Stomach (tissue), 9 donors: ENCODE measurements around the gene ADD3. TPM values are rescaled to one million over a fixed set of nuclear protein-coding genes. Genes with fewer than 3 reads are reported as not detected.

Experiments used
- DNase-seq, 2 donors: peaks; one replicate each; pipeline versions ENCODE4 v3.0.0 to v3.0.0-alpha.2; 2013 to 2019
- H3K27ac ChIP-seq, 5 donors: fragments of 200-600 bp in 4 of 5; sonication (generic) in 4 of 5; one replicate each; pipeline ENCODE4 v1.5.1; 2013 to 2019; ENCODE audit warnings: mild to moderate bottlenecking in 1 of 5, moderate library complexity in 1 of 5
- H3K27me3 ChIP-seq, 3 donors: fragments of 200-600 bp; sonication (generic); one replicate each; pipeline ENCODE4 v1.5.1; 2017 to 2019; ENCODE audit warnings: mixed run types in 1 of 3
- H3K36me3 ChIP-seq, 4 donors: fragments of 200-600 bp; sonication (generic); 1 replicate in 3 of 4; 2 replicates in 1 of 4; pipeline ENCODE4 v1.5.1; 2016 to 2019
- H3K4me1 ChIP-seq, 4 donors: fragments of 200-600 bp; sonication (generic); one replicate each; pipeline ENCODE4 v1.5.1; 2016 to 2019
- H3K4me3 ChIP-seq, 4 donors: fragments of 200-600 bp; sonication (generic) in 3 of 4; one replicate each; pipeline ENCODE4 v1.5.1; 2016 to 2019; ENCODE audit warnings: mild to moderate bottlenecking in 1 of 4
- H3K9me3 ChIP-seq, 4 donors: fragments of 200-600 bp; sonication (generic); one replicate each; pipeline ENCODE4 v1.5.1; 2016 to 2019
- EP300 ChIP-seq: sonication (generic); formaldehyde crosslinking; IDR thresholded peaks from one replicate; pipeline ENCODE4 v1.6.1; 2017; ENCODE audit warnings: antibody characterized with exemption
- POLR2A ChIP-seq, 4 donors: fragments of 450-650 bp; IDR thresholded peaks; one replicate each; pipeline ENCODE4 v1.6.1; 2016; ENCODE audit warnings: antibody characterized with exemption in 4 of 4, control low read depth in 2 of 4, mild to moderate bottlenecking in 1 of 4, moderate library complexity in 1 of 4
- POLR2AphosphoS5 ChIP-seq, 3 donors: sonication (generic); formaldehyde crosslinking; IDR thresholded peaks; one replicate each; pipeline ENCODE4 v1.6.1; 2016; ENCODE audit warnings: antibody characterized with exemption in 3 of 3
- WGBS, 5 donors: extraction: QIAGEN DNeasy Blood & Tissue Kit in 3 of 5; methylation state at CpG; one replicate each; pipeline versions ENCODE4 v1.1.5 to v1.1.7; 2013 to 2018; 5-methylcytosine and 5-hydroxymethylcytosine counted together
- intact Hi-C: fragments of 100-400 bp; cut with DNase I; formaldehyde crosslinking; loops from one replicate; pipeline ENCODE4 v1.15.1; 2023; ENCODE audit warnings: low total_unique reads
- polyA plus RNA-seq, 3 donors: library from polyadenylated mRNA; stranded (reverse); fragments of 200-250 nt; gene quantifications; one replicate each; pipeline ENCODE4 v1.2.3, GENCODE V29; 2013
- total RNA-seq, 5 donors: library from RNA; depleted of rRNA; stranded (reverse); fragments of >200 nt; gene quantifications; one replicate each; pipeline versions ENCODE4 v1.1.0 to v1.2.3, GENCODE V29; 2014 to 2016
- TF ChIP-seq, protein P1 (sequence below), 7 experiments: fragments of 450-650 bp in 4 of 7; fragments of 200-600 bp in 3 of 7; sonication (generic) in 3 of 7; IDR thresholded peaks; one replicate each; pipeline ENCODE4 v1.5.1; 2016 to 2019; ENCODE audit warnings: antibody characterized with exemption in 7 of 7, control low read depth in 2 of 7, mild to moderate bottlenecking in 1 of 7
- donor health status: healthy with polysubstance abuse.
- donor health status: Bipolar disorder and iron deficiency.
- donor health status: healthy.

The ADD3 gene
- total and polyA plus RNA-seq, 8 donors = 22.9 to 600 (median 80.3) TPM

DNA sequence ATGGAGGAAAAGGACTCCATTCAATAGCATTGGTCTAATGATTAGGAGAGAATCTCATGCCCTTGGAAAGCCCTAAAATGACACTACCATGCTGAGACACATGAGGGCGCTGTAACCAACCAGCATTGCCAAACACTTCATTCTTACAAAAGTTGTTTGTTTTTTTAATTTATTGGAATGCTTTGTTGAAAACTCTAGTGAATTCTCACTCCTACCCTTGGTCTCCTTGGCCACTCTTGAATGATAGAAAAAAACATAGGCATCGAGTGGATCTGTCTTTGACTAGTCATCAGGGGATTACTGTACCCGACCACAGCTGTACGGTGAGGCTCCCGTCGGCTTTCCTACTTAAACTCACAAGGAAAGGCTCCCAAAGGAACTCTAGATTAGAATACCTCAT is 29.3 kb upstream of the ADD3 start:
- H3K9me3 ChIP-seq = no peaks in the 10 kb centered on the region
- H3K4me3 ChIP-seq = no peak overlapping the region
- intact Hi-C loops = no loop called here
- TF ChIP-seq, protein P1, sequence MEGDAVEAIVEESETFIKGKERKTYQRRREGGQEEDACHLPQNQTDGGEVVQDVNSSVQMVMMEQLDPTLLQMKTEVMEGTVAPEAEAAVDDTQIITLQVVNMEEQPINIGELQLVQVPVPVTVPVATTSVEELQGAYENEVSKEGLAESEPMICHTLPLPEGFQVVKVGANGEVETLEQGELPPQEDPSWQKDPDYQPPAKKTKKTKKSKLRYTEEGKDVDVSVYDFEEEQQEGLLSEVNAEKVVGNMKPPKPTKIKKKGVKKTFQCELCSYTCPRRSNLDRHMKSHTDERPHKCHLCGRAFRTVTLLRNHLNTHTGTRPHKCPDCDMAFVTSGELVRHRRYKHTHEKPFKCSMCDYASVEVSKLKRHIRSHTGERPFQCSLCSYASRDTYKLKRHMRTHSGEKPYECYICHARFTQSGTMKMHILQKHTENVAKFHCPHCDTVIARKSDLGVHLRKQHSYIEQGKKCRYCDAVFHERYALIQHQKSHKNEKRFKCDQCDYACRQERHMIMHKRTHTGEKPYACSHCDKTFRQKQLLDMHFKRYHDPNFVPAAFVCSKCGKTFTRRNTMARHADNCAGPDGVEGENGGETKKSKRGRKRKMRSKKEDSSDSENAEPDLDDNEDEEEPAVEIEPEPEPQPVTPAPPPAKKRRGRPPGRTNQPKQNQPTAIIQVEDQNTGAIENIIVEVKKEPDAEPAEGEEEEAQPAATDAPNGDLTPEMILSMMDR (IDR thresholded peaks at IDR 0.05) = peak in 5 of 7 experiments; percentile 24 to 58 (median 44)
- TF ChIP-seq POLR2AphosphoS5 (IDR thresholded peaks at IDR 0.05) = no peak
- TF ChIP-seq EP300 = no peak
- TF ChIP-seq POLR2A (IDR thresholded peaks at IDR 0.05) = no peak
- peak overlapping the region in 1 of 5 donors; percentile 19 for H3K27ac ChIP-seq
- DNase-seq = peak; percentile 45 to 67
- WGBS, 5 donors = 60 to 84% (median 77%) methylated on average over 6 of the region's 6 CpGs
- H3K4me1 ChIP-seq = peaks cover 13 to 53% (median 24%) of the 10 kb centered on the region in 4 donors
- H3K36me3 ChIP-seq = no peaks in the 10 kb centered on the region
- no peaks in the 10 kb centered on the region for H3K27me3 ChIP-seq

- Histone ChIP-seq H3K27me3 (no peaks in the 10 kb centered on the region), H3K9me3 (no peaks in the 10 kb centered on the region), H3K4me1 (peaks cover 13 to 52% (median 24%) of the 10 kb centered on the region in 4 donors), H3K4me3 (no peak overlapping the region), H3K36me3 (no peaks in the 10 kb centered on the region), H3K27ac (peak overlapping the region in 1 of 5 donors; percentile 19)
- no peak for DNase-seq
- intact Hi-C loops = no loop called here
- 80 to 93% (median 89%) methylated on average over 2 of the region's 2 CpGs for WGBS, 5 donors
- TF ChIP-seq EP300 = no peak
These were observed 28.6 kb upstream of the ADD3 start for GRCh38 chr10:109979215-109979614.

DNA sequence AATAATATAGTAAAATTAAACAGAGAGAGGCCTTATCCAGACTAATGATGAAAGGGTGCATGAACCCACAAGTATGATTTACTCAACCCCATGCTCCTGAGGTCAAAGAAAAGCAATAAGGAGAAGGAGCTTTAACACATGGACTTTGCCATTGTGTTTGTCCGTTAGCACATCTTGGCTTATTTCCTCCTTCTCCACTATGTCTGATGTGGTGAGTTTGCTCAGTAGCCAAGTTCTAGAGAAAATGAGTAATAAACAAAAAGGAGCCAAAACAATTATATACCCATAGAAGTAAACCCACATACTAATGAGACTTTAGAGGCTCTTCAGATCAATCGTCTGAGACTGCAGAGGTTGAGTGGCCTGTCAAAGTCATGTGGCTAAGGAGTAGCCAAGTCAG is 26.1 kb upstream of the ADD3 start:
- TF ChIP-seq, protein P1 (IDR thresholded peaks at IDR 0.05) = no peak
- no peak for TF ChIP-seq POLR2AphosphoS5 (IDR thresholded peaks at IDR 0.05)
- no peak for TF ChIP-seq POLR2A (IDR thresholded peaks at IDR 0.05)
- no peak for TF ChIP-seq EP300
- no peak for DNase-seq
- H3K4me1 ChIP-seq = peaks cover 8 to 32% (median 18%) of the 10 kb centered on the region in 4 donors
- H3K4me3 ChIP-seq = no peak overlapping the region
- H3K27me3 ChIP-seq = no peaks in the 10 kb centered on the region
- peak overlapping the region in 2 of 5 donors; percentile 25 to 60 for H3K27ac ChIP-seq
- intact Hi-C loops = no loop called here
- no peaks in the 10 kb centered on the region for H3K36me3 ChIP-seq
- H3K9me3 ChIP-seq = no peaks in the 10 kb centered on the region
- 23 to 39% (median 36%) methylated on average over 2 of the region's 2 CpGs for WGBS, 5 donors

- no peaks in the 10 kb centered on the region for H3K36me3 ChIP-seq
- intact Hi-C loops = no loop called here
- peak in 1 of 2 donors; percentile 73 for DNase-seq
- no peaks in the 10 kb centered on the region for H3K27me3 ChIP-seq
- H3K9me3 ChIP-seq = no peaks in the 10 kb centered on the region
- TF ChIP-seq POLR2A (IDR thresholded peaks at IDR 0.05) = no peak
- no peak for TF ChIP-seq POLR2AphosphoS5 (IDR thresholded peaks at IDR 0.05)
- TF ChIP-seq EP300 = no peak
- WGBS, 5 donors = 33 to 54% (median 38%) methylated on average over 3 of the region's 3 CpGs
- no peak overlapping the region for H3K4me3 ChIP-seq
- peaks cover 5 to 27% (median 15%) of the 10 kb centered on the region in 4 donors for H3K4me1 ChIP-seq
- H3K27ac ChIP-seq = peak overlapping the region in 2 of 5 donors; percentile 25 to 60
These were observed 25.7 kb upstream of the ADD3 start for GRCh38 chr10:109982123-109982522.

DNA sequence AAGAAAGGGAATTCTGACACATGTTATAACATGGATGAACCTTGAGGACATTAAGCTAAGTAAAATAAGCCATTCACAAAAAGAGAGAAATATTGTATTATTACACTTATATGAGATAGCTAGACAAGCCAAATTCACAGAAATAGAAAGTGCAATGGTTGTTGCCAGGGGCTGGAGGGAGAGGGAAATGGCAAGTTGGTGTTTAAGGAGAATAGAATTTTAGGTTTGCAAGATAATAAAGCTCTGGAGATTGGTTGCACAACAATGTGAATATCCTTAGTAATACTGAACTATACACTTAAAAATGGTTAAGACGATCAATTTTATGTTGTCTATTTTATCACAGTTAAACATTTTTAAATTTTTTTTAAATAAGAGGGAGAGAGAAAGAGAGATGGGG is 25.0 kb upstream of the ADD3 start:
- Histone ChIP-seq H3K27ac (peak overlapping the region in 1 of 5 donors; percentile 60), H3K36me3 (no peaks in the 10 kb centered on the region), H3K4me1 (peaks cover 0 to 21% (median 14%) of the 10 kb centered on the region in 4 donors), H3K27me3 (no peaks in the 10 kb centered on the region), H3K9me3 (no peaks in the 10 kb centered on the region), H3K4me3 (no peak overlapping the region)
- 78 to 96% (median 82%) methylated on average over 1 of the region's 1 CpG for WGBS, 5 donors
- TF ChIP-seq POLR2AphosphoS5 (IDR thresholded peaks at IDR 0.05) (no peak), EP300 (no peak), POLR2A (IDR thresholded peaks at IDR 0.05) (no peak)
- TF ChIP-seq, protein P1 (IDR thresholded peaks at IDR 0.05) = no peak
- intact Hi-C loops = no loop called here
- no peak for DNase-seq
